DMS79 (cell line): ENCODE data around the gene FAM83F.

ENCODE experiments used
- DNase-seq: peaks from one replicate; lab custom pipeline; 2025; lab: John Stamatoyannopoulos, UW

FAM83F gene

DNA sequence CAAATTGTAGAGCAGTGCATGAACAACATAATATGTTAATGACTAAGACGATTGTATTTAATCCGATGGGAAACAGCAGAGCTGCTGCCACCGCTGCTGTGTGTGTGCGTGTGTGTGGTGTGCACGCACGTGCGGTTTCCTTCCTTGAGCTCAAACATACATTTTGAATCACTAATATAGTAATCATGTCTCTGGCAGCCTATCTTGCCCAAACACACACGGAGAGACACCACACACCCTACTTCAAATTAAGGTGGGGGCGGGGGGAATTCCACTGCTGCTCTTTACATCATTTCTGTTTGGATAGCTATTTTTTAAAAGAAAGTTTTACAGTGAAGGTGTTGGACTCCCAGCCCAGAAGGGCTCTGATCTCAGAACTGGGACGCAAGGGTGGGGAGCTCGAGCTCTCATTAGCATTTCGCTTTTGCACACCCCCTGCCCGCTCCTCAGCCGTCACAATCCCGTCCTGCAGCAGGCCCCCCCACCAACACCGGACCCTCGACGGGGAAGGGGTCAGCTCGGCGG lies 651 bp upstream of the FAM83F start:
- no peak for DNase-seq

DNA sequence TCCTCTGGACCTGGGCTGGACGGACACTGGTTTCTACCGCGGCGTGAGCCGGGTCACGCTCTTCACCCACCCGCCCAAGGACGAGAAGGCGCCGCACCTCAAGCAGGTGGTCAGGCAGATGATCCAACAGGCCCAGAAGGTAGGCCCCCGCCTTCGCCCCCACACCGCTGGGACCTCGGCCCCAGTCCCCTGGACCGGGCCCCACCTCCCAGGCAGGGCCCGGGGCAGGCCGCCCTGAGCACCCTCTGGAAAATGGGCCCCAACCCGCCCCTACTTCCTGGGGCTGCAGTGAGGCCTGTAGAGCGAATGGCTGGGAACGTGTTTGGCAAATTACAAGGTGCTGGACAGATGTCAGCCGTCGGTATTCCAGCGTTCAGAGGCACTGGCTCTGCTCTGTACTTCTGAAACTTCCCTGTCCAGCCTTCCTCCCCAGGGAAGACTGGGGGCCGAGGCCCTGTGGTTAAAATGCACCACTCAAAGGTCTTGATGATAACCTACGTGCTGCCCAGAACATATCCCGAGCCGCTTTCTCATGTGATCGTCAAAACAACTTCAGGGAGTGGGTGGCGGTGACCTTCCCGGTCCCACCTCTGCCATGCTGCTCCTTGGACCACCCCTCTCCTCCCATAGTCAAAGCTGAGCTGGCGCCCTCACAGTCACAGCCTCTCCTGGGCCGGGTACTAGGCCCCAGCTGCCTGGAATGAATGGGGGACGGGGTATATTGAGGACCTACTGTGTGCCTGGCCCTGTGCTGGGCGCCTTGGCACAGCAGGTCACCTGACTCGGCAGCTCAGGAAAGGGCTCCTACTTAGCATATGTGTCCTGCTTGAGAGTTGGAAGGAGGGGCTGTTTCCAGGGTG lies 869 bp downstream of the FAM83F start:
- DNase-seq, result no peak

DNA sequence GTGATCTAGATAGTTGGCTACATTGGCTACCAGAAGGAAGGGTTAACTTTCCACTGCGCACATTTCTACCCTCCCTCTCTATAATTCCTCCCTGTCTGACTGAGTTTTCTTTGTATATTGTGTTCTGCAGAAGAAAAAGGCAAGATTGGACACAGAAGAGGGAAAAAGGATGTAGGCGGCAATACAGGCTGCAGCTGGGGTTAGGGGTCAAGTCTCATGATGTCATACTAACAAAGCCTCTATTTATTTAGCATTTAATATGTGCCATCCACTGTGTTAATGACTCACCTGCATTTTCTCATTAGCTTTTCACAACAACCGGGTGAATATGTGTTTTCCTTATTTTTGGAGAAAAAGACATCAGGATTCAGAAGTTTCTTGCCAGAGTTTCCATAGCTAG lies 2.0 kb downstream of the FAM83F start:
- DNase-seq, result no peak

DNA sequence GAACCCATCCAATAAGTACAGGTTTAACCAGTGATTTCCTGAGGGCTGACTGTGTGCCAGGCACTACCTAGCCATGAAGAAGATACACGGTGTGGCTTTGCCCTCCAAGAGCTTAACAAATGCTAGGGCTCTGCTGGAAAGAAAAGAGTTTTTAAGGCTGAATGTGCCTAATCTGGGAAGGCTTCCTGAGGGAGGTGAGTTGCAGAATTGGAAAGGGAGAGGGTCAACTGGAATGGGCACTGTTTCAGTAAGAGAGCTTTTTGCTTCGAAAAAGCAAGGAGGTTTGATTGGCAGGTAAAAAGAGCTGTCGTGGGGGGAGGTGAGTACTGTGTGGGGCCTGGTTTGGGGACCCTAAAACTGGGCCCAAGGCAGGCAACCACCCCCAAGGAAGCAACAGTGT lies 2.7 kb downstream of the FAM83F start:
- DNase-seq, result no peak

DNA sequence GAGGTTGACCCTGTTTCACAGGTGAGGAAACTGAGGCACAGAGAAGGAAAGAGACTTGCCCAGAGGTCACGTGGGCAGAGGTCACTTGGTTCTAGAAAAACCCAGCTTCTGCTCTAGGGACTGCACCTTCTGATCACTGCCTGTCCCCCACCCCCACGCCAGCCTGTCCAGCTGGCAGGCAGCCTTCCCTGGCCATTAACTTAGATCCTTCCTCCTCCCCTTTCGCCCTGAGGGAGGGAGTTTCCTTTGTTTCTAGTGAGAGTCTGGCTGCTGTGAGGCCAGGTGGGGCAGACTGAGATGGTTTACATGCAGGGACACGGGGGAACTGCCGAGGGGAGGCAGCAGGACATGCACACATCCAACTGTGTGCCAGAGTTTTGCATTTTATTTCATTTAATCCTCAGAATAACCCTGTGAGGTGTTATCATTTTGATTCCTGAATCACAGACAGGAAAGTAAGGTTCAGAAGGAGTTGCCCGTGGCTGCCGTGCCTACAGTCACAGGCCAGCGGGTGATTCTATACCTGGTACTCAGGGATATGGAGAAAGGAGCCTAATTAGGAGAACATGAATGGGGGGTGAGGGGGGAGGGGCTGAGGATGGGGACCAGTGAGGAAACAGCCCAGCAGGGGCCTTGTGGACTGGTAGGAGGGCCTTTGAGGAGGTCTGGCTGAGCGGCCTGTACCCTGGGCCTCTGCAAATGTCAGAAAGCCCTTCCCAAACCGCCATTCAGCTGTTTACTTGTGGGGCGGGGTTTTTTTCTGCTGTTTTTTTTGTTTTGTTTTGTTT lies 3.4 kb downstream of the FAM83F start:
- peak; percentile 60 for DNase-seq

DNA sequence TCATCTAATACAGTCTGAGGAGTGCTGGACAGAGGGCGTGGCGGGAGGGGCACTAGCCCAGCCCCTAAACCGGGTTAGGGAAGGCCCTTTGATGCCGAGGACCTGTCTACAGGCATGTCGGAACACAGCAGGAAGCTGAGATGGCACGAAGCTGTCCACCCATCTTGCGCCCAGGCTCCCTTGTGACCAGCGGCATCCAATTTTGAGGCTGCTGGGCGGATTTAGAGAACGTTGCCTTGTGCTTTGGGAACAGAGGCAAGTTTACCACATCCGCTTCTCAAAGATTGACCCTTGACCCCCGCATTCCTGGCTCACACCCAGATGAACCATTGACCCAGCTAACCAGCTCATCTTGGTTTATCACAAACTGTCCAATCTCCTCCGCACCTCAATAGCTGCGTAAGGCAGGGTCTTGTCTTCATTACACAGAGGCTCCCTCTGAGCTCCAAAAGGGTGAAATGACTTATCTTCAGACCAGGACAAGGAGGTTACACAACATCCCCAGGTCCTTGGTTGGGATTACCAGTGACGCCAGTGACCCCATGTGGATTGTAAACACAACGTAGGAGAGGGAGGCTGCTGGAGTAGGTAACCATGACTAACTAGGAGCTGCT lies 4.5 kb downstream of the FAM83F start:
- no peak for DNase-seq

DNA sequence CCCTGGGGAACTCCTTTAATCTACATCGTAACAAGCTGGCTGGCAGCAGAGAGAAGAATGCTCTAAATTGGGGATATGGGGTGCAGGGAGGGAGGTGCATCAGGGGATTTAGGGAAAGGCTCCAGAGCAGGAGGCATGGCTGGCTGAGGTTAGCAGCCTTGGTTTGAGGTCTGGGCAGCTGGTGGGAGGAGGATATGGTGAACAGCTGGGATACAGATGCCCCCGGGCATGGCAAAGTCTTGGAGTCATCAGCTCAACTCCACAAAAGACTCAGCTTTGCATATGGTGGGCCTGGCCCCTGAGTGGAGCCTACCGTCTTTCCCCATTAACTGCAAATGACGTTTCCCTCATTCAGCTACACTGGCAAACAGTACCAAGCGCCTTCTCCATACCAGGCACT lies 5.4 kb downstream of the FAM83F start:
- DNase-seq, result no peak

DNA sequence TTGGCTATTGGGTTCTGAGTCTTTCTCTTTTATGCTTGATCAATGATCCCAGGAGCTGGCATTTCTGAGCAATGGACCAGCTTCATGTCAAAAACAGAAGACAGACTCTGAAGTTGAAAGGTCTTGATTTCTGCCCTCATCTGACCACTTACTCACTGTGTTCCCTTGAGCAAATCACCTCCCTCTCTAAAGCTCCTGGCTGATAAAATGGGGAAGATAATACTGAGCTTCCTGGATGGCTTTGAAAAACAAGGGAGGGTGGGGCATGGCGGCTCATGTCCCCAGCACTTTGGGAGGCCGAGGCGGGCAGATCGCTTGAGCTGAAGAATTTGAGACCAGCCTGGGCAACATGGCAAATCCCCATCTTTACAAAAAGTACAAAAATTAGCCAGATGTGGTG lies 6.4 kb downstream of the FAM83F start:
- DNase-seq, result no peak

DNA sequence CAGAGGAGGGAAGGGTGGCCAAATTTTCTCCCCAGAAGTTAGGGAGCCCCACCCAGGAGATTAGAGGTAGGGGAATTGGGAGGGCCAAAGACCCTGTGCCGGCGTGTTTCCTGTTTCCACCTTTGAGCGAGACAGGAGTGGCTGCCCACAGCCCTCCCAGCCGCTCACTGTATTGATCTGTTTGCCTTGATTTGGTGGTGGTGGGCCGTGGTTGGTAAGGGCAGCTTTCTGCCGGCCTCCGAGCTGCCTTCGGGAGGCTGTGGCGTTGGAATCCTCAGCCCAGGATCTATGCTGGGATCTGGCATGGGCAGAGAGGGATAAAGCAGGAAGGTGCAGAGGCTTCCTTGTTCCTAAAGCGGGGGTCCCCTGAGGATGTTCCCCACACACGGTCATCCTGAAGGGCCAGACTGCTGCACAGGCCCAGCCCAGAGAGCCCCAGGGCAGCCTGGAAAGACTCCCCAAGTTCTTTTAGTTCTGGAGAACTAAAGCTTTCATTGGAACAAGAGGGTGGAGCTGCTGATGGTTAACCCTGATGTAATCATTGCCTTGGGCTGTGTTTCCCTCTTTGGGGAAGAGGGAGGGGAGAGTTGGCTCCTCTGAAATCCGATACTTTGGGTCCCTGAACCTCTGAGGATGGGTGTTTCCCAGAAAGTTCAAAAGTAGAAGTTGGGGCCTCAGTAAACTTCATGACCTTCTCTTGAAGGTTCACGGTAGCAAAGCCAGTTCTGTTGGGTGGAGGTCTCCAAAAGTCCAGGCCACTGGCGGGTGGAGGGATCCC lies 7.2 kb downstream of the FAM83F start:
- DNase-seq, result no peak

DNA sequence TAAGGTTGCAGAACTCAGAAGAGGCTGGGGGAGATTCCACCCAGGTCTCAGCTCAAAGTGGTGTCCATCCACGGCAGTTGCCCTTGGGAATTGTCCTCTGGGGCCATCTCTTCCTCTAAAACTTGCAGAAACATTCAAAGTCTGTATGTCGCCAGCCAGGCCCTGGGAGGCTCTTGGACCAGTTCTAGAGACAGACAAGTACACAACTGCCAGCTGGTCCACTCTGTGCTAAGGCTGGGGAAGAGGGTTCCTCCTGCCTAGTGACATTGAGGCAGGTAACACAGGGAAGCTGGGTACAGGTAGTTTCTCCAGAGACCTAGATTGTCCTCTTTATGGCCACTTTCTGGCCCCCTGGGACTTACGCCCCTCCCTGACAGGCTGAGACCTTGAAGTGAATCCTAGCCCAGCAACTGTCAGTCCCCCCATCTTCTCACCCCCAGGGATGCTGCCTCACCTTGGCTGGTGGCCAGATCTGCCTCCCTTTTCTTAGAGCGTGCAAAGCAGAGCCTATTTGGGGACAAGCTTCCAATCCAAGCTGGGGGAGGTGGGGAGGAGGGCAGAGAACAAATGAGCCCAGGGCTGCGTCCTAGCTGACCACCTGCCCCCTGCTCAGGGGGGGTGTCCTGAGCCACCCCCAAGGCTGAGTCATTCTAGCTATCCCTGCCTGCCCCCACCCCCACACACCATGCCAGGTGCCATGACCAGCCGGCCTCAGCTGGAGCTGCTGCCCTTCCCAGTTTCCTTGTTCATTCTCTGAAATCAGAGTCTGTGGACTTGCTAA lies 8.4 kb downstream of the FAM83F start:
- DNase-seq, result no peak

DNA sequence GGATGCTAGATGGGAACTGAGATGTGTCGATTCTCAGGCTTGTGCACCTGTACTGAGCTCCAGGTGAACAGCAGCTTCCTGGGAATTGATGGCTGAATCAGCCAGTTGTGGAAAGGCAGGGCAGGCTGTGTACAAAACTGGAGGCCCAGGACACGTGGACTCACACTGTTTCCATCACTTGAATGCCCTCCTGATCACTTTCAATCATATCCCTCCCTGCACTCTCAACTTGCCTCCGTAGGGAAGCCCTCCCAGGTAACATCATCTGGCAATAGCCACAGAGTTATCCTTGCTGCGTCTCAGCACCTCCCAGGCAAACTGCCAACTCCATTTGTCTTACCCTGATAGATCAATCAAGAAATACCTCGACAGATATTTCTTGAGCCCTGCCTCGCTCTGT lies 10.1 kb downstream of the FAM83F start:
- no peak for DNase-seq

DNA sequence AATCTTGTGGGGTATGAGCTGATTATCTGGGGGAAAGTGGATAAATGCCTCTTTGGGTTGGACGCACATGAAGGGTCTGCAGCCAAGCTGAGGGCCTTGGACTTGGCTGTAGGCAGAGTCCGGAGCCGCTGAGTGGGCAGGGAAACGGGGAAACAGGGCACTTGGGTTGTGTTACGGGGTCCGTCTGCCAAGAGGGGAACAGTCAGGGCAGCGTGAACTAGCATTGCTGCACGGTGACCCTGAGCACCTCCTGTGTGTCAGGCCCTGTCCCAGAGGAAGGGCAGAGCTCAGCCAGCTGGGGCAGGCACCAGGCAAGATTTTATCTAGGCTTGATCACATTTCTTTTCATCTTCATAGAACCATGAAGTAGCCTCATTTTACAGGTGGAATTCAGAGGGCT lies 11.9 kb downstream of the FAM83F start:
- DNase-seq, result peak; percentile 60

DNA sequence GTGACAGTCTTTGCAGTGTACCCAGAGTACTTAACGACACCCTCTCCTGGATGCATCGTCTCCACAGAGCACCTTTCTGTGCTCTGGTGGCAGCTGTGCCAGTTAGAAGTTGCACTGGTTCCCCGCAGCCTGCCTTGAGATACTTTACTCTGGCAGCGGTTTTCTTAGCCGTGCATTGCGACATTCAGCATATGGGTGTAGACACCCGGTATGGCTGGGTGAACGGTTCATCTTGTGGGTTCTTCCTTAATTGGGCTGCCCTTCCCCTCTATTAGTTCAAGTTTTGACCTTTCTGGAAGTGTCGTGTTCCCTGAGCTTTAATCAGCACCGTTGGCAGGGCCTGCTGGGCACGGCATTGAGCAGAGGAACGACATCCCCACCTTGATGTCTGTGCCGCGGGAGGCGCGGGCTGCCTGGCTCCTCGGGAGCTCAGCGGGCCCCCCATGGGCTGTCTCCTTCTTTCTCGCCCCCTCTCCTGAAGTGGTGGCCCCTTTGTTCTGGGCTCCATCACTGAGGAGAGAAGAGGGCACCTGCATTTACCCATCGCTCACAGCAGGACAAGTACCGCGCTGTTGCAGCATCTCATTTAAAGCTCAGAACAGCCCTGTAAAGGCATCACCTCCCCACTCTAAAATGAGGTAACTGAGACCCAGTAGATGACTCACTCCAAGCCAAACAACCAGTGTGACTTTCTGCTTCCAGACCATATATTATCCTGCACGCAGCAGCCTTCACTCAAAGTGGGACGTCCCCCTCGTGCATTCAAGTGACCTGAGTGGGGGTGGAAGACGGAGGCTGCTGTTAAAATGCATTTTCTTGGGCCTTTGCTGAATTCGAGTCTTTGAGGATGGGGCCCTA lies 13.3 kb downstream of the FAM83F start:
- DNase-seq, result no peak

DNA sequence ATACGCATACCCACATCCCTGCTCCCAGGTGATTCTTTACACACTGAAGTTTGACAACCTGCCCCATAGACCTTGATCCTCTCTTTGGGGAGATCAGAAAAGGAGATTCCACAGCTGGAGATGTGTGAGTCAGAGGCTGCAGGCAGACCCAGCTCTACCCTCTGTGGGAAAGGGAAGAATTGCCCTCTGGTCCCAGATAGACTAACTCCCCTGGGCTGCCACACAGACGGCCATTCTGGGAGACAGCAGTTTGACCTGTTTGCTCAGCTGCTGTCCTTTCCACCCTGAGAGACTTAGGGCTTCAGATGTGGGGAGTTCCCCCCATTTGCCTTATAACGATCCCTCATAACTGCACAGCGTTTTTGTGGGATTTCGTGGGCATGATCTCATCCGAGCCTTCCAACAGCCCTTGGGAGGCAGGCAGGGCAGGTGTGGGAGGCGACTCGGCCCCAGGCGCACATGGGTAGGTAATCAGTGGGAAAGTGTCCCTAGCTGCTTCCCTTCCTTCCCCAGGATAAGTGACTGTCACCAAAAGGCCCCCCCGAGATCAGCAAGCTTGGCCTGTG lies 14.1 kb downstream of the FAM83F start:
- no peak for DNase-seq

DNA sequence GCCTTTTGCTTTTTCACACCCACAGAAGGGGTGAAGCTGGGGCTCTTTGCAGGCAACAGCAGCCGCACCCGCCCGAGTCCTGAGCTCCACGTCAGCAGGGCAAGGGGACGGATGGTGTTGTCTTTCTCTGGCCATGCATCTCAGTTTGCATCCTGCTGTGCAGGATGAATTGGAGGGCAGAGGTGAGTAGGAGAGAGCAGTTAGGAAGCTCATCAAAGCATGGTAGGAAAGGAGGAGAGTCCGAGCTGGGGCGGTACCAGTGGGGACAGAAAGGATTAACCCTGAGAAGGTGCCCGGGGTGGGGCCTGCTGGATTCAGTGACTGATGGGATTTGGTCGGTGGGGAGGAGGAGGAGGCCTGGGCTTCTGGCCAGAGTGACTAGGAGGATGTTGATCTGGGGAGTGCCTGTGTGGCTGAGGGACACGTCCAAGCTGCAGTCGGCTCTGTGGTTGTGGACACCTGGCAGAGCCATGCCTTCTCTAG lies 14.6 kb downstream of the FAM83F start:
- DNase-seq, result no peak

DNA sequence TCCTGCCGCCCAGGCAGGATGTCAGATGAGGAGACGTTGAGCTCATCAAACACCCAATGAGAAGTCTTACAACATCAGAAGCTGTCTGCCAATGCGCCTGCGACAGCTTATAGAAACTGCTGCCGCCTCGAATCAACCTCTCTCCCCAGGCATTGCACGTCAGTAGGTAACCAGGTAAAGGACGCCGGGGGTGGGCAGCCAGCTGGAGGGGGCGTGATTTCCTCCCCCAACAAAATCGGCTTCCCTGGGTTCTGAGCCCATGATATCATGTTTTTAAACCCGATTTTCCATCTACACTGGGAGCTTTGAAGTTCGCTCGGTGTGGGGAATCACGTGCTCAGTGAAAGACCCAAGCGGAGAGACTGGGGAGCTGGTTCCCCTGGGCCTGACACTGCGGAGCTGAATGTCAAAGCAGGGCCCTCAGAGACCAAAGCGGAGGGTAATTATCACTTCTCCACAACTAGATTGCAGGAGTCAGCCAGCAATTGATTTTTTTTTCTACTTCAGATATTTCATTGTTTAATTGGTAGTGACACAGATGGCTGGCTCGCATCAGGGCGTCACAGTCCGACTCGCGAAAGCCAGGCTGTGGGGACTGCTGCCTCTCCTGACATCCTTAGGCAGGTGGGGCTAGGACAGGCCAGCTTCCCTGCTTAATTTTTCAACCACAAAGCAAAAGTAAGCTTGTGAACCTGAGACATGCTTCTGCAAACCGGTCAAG lies 15.4 kb downstream of the FAM83F start:
- DNase-seq, result no peak

DNA sequence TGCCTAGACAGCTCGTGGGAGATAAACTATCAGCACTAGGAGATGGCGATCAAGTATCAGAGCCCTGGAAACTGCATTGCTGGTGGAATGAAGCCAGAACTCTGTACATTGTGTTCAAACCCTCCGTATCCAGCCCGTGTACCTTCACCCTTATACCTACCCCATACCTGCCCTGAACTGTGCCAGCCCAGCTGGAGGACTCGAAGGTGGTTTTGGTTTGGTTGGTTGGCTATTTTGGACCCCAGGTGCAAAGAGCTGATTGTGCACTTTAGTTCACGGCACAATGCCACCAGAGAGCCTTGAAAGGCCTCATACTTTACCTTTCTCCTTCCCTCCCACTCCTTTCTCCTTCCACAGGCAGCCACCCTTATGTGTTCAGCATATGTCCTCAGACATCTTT lies 16.0 kb downstream of the FAM83F start:
- peak; percentile 52 for DNase-seq

DNA sequence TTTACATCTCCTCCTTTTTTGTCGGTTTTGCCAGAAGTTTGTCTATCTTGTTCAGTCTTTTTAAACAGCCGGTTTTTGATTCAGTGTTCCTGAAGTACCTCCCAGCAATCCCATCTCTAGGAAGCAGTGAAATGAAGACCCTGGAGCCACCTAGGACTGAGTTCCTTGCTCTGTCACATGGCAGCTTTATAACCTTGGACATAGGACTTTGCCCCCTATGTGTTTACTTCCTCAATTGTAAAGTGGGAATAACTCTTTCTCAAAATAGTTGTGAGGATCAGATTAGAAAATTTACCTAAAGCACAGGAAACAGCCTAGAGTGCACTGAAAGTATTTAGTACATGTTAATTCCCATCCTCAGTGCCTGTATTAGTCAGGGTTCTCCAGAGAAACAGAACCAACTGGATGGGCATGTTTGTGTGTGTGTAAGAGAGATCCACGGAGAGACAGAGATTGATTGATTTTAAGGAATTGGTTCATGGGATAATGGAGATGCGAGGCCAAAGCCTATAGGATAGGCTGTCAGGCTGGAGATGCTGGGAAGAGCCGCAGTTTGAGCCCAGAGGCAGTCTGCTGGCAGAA lies 20.0 kb downstream of the FAM83F start:
- no peak for DNase-seq
